ENCODE data around the gene PCDHB16. TPM values are rescaled to one million over a fixed set of nuclear protein-coding genes. Genes with fewer than 3 reads are reported as not detected.
"Not testable (repeated sequence)": the region's sequence is repeated elsewhere in the genome, so short reads cannot be mapped to it uniquely, and the experiment has no call there.

The PCDHB16 gene
- total RNA-seq (1 to 10 TPM in 6 of 7 donors, under 1 TPM in 1; 0.54 to 2.1 (median 1.9) TPM), polyA plus RNA-seq (under 1 TPM; 0.04 to 0.19 (median 0.14) TPM)
- long read RNA-seq, donor 1, full-length matches to known transcripts = 8 of 8 reads
- long read RNA-seq, donor 1, partial matches to known transcripts = 0 of 8 reads
- long read RNA-seq, donor 1, other reads (novel, unspliced or antisense) = 0 of 8 reads
- long read RNA-seq, donor 2, full-length matches to known transcripts = 2 of 2 reads
- long read RNA-seq, donor 2, partial matches to known transcripts = 0 of 2 reads
- long read RNA-seq, donor 2, other reads (novel, unspliced or antisense) = 0 of 2 reads

- no peak for DNase-seq
- peaks cover 0 to 73% (median 55%) of the 10 kb centered on the region in 8 donors for H3K9me3 ChIP-seq
- peaks cover 0 to 82% (median 11%) of the 10 kb centered on the region in 7 donors for H3K27me3 ChIP-seq (replicated peaks in 1 of 7)
- no peak within 1 kb of the TSS for H3K27ac ChIP-seq
- no peak for TF ChIP-seq POLR2AphosphoS5 (IDR thresholded peaks at IDR 0.05)
- no peak for TF ChIP-seq POLR2A (IDR thresholded peaks at IDR 0.05)
- TF ChIP-seq, protein P1, sequence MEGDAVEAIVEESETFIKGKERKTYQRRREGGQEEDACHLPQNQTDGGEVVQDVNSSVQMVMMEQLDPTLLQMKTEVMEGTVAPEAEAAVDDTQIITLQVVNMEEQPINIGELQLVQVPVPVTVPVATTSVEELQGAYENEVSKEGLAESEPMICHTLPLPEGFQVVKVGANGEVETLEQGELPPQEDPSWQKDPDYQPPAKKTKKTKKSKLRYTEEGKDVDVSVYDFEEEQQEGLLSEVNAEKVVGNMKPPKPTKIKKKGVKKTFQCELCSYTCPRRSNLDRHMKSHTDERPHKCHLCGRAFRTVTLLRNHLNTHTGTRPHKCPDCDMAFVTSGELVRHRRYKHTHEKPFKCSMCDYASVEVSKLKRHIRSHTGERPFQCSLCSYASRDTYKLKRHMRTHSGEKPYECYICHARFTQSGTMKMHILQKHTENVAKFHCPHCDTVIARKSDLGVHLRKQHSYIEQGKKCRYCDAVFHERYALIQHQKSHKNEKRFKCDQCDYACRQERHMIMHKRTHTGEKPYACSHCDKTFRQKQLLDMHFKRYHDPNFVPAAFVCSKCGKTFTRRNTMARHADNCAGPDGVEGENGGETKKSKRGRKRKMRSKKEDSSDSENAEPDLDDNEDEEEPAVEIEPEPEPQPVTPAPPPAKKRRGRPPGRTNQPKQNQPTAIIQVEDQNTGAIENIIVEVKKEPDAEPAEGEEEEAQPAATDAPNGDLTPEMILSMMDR (IDR thresholded peaks at IDR 0.05 in 8 of 11, conservative IDR thresholded peaks at IDR 0.05 in 3 of 11) = no peak
- WGBS, 5 donors = 16 to 19% (median 17%) methylated on average over 13 of the region's 13 CpGs
- no peaks in the 10 kb centered on the region for H3K4me1 ChIP-seq
- H3K36me3 ChIP-seq = no peaks in the 10 kb centered on the region
- H3K4me3 ChIP-seq = peak within 1 kb of the TSS in 3 of 8 donors; percentile 1 to 44 (median 26)
- intact Hi-C loops (cut with DNase I; ENCODE audit: low total_unique reads) = no loop called here
Observed at GRCh38 chr5:141182248-141182647, at the start of gene PCDHB16. TSS of gene PCDHB16 (plus strand) at chr5:141182387. CDS start at chr5:141182560, 173 bp downstream.

GRCh38 chr5:141135030-141135717 is 47.0 kb upstream of the PCDHB16 start, which contains the start of gene PCDHB5:
TSS of gene PCDHB5 (plus strand) at chr5:141135206. CDS start at chr5:141135435, 229 bp downstream.
- no peak for DNase-seq
- no peaks in the 10 kb centered on the region for H3K4me1 ChIP-seq
- peaks cover 0 to 94% (median 75%) of the 10 kb centered on the region in 8 donors for H3K9me3 ChIP-seq
- no peak within 1 kb of the TSS for H3K27ac ChIP-seq
- WGBS, 5 donors = 18 to 30% (median 25%) methylated on average over 22 of the region's 22 CpGs
- no peaks in the 10 kb centered on the region for H3K36me3 ChIP-seq
- H3K4me3 ChIP-seq = peak within 1 kb of the TSS in 4 of 8 donors; percentile 17 to 54 (median 28)
- intact Hi-C loops (cut with DNase I; ENCODE audit: low total_unique reads) = no loop called here
- TF ChIP-seq POLR2A (IDR thresholded peaks at IDR 0.05) = no peak
- TF ChIP-seq POLR2AphosphoS5 (IDR thresholded peaks at IDR 0.05) = no peak
- TF ChIP-seq, protein P1 (IDR thresholded peaks at IDR 0.05 in 8 of 11, conservative IDR thresholded peaks at IDR 0.05 in 3 of 11) = peak in 5 of 11 experiments; percentile 11 to 39 (median 28)
- H3K27me3 ChIP-seq (replicated peaks in 1 of 7) = peaks cover 0 to 12% (median 0%) of the 10 kb centered on the region in 7 donors

- H3K4me1 ChIP-seq = no peaks in the 10 kb centered on the region
- WGBS, 5 donors = 43 to 63% (median 50%) methylated on average over 19 of the region's 19 CpGs
- no peak overlapping the region for H3K27ac ChIP-seq
- TF ChIP-seq POLR2AphosphoS5 (IDR thresholded peaks at IDR 0.05) (no peak), POLR2A (IDR thresholded peaks at IDR 0.05) (no peak)
- TF ChIP-seq, protein P1 (IDR thresholded peaks at IDR 0.05 in 8 of 11, conservative IDR thresholded peaks at IDR 0.05 in 3 of 11) = no peak
- intact Hi-C loops (cut with DNase I; ENCODE audit: low total_unique reads) = no loop called here
- no peaks in the 10 kb centered on the region for H3K36me3 ChIP-seq
- H3K4me3 ChIP-seq = peak overlapping the region in 3 of 8 donors; percentile 22 to 54 (median 33)
- DNase-seq = no peak
- peaks cover 0 to 12% (median 0%) of the 10 kb centered on the region in 7 donors for H3K27me3 ChIP-seq (replicated peaks in 1 of 7)
- H3K9me3 ChIP-seq = peaks cover 0 to 96% (median 72%) of the 10 kb centered on the region in 8 donors
Observed at GRCh38 chr5:141135718-141136266, 46.4 kb upstream of the PCDHB16 start.

DNA sequence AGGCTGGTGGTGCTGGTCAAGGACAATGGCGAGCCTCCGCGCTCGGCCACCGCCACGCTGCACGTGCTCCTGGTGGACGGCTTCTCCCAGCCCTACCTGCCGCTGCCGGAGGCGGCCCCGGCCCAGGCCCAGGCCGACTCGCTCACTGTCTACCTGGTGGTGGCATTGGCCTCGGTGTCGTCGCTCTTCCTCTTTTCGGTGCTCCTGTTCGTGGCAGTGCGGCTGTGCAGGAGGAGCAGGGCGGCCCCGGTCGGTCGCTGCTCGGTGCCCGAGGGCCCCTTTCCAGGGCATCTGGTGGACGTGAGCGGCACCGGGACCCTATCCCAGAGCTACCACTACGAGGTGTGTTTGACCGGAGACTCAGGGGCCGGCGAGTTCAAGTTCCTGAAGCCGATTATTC is 44.8 kb upstream of the PCDHB16 start:
- Histone ChIP-seq H3K27me3 (replicated peaks in 1 of 7) (peaks cover 0 to 19% (median 0%) of the 10 kb centered on the region in 7 donors), H3K9me3 (peaks cover 0 to 98% (median 70%) of the 10 kb centered on the region in 8 donors)
- H3K36me3 ChIP-seq; H3K4me1 ChIP-seq; H3K4me3 ChIP-seq; intact Hi-C loops (cut with DNase I; ENCODE audit: low total_unique reads); DNase-seq; H3K27ac ChIP-seq: not testable (repeated sequence)
- 42 to 66% (median 50%) methylated on average over 16 to 34 of the region's 34 CpGs for WGBS, 5 donors

All from spleen (tissue), 13 donors.